CD4-positive, alpha-beta T cell treated with Interleukin-21 for 1 hour (primary cell): ENCODE results near the gene TEX26.

ENCODE experiments used
- DNase-seq: peaks from one replicate; pipeline ENCODE4 v3.0.0-alpha.2; 2020

TEX26 gene

DNA sequence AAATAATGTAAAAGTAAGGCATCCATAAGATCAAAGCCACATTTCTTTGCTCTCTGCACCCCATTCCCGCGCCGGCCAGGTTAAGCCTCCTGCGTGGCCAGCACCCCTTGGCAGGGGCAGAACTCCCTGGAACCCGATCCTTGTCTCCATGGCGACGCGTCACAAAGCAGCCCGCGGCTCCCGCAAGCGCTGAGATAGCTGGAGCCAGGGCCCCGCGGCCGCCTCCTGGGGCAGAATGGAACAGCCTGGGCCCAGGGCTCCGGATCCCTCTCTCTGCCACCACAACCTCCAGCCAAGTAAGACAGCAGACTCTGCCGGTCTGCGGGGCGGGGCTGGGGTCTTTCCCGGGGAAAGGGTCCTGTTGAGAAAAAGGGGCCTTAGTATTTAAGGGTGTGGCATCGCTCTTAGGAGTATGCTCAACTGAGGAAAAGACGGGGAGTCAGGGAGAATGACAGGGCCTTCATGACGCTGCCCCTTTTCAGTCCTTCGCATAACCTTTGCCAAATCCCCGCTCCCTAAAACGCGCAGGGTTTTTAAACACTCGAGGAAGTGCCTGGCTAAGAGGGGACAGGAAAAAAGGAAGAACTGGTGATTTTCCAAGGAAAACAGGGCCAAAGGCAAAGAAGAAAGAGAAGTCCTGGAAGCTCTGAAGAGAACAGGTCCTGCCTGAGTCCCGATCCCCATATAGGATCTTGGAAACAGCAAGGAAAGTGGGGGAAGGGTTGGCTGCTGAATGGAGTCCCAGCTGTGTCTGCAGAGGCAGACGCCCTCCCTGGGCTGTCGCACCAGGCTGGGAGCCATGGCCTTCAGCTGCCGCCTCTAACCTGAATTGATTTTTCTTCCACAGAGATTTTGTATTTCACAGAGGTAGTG is at the start of gene TEX26:
Gene TEX26, plus strand, starts transcription at position 176 of the 873 bp plus-strand sequence. Its CDS starts 60 bp downstream, at position 236.
- no peak for DNase-seq

GRCh38 chr13:30882996-30883766 is 49.3 kb upstream of the TEX26 start:
- DNase-seq, result no peak

DNA sequence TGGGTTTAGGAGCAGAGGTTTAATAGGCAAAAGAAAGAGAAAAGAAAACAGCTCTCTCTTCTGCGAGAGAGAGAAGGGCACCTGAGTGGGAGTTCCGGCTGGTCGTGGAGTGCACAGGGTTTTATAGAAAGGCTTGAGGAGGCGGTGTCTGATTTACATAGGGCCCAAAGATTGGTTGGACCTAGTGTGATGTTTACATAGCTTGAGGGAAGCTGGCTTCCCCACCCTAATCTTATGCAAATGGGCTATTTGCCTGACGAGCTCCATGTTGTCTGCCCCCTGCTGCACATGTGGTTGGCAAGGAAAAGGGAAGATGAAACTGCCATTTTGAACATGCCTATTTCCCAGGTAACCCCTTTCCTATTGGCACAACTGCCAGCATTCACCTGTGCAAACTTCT is 47.9 kb upstream of the TEX26 start:
- no peak for DNase-seq

DNA sequence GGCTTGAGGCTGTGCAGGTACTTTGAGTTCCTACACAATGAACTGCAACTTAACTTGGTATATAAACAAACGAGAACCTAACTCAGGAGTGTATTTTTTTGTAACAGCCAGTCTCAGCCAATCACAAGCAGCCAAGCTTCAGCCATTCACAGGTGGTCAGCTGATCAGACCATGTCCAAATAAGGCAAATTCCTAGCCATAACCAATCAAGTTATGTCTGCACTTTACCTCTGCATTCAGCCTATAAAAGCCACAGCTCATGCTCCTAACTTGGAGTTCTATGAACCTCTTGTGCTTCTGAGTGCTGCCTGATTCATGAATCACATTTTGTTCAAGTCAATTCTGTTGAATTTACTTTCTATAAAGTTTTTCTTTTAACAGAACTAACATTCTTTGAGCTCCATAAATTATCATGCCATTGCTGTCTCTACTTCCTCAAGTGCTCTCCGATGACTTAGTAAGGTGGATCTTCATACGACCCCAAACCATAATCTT is 43.2 kb upstream of the TEX26 start:
- DNase-seq, result no peak

- no peak for DNase-seq
Observed at GRCh38 chr13:30892966-30893365, 39.5 kb upstream of the TEX26 start.

DNA sequence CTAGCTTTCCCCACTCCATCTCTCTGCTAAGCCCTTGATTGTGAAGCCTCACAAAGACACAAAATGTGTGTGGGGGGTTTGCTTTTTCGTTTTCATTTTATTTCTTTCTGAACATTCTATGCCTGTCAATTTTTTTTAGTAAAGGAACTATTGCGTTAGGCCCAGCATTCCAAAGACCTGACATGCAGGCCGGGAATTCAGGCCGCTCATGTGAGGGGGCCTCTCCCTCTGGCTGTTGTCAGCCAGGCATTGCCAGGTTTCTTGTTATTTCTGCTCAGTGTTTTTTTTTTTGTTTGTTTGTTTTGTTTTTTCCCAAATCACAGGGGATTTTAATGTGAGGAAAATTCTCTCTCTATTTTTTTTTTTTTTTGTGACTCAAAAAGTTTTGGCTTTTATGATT is 36.7 kb upstream of the TEX26 start:
- no peak for DNase-seq

GRCh38 chr13:30898070-30898469 is 34.4 kb upstream of the TEX26 start:
- no peak for DNase-seq

DNA sequence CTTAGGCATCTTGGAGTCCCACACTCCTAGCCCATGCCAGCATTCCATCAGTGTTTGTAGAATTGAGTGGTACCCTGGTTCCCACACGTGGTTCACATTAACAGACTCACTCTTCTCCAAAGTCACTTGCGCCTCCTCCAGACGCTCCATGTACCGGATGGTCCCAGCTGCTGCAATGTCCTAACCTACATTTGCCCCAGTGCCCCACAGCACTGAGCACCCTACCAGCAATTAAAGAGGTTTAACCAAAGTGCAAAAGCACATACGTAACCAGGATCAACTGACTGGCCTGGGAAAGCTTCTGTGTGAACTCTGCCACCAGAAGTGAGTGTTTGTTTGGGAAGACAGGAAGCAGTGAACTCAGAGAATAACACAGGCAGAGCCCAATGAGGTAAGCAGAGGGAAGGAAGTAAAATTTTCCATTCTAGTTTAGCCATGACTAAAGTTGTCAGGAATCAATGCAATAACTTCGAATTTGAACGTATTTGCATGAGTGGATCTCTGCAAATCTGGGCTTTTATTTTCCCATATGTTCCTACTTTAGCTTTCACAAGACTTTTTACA is 33.7 kb upstream of the TEX26 start:
- no peak for DNase-seq

GRCh38 chr13:30900436-30900835 is 32.0 kb upstream of the TEX26 start:
- DNase-seq, result no peak

DNA sequence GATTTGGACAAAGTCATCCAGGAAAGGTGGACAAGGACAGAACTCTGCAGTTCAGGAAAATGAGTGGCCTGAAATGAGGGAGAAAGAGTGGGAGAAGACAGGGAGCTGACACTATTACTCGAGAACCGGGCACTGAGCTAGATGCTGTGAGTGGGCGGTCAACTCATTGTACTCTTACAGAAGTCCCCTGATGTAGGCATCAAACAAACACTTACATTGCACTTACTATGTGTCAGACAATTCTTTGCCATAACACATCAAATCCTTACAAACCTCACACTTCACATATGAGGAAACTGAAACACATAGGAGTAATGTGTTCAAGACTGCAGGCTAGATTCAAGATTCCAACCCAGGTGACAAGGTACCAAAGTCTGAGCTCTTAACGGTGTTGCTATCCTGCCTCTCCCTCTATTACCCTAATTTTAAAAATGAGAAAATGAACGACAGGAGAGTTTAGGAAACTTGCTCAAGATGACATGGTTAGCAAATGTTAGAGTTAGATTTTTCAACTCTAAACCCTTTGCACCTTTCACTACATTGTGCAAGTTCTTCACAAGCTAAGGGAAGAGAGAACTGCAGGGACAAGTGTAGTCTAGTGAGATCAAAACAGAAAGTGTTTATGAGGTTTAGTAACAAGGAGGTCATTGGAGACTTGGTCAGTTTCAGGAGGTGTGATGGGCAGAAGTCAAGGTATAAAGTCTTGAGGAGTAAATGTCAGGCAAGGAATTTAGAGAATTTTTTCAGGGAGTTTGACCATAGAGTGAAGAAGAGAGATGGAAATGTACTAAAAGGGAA is 31.3 kb upstream of the TEX26 start:
- DNase-seq, result no peak

- DNase-seq, result no peak
Observed at GRCh38 chr13:30904043-30904442, 28.4 kb upstream of the TEX26 start.

DNA sequence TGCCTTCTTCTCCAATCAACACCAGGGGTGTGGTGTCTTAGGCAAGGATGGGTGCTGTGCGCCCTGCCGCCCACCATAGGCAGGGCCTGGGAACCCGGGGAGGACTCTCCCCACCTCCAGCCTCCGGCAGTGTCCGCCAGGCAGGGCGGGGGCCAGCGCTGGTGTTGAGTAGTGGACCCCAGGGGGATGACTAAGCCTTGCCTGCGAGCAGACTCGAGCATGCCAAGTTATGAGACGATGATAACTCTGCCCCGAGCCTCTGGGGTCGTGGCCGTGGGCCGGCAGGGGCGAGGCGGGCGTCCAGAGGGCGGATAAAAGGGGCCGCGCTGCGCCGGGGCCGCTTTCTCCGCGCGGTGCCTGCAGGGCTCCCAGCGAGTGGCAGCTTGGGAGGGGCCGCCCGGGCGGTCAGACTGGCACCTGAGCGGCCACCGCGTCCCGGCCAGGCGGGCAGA is 26.5 kb upstream of the TEX26 start, which contains the start of gene MEDAG:
Gene MEDAG, plus strand, starts transcription at position 340 of the 452 bp plus-strand sequence. CDS start 245 bp downstream, outside the sequence.
- no peak for DNase-seq

- DNase-seq, result no peak
Observed at GRCh38 chr13:30906411-30907051, 25.9 kb upstream of the TEX26 start.

DNA sequence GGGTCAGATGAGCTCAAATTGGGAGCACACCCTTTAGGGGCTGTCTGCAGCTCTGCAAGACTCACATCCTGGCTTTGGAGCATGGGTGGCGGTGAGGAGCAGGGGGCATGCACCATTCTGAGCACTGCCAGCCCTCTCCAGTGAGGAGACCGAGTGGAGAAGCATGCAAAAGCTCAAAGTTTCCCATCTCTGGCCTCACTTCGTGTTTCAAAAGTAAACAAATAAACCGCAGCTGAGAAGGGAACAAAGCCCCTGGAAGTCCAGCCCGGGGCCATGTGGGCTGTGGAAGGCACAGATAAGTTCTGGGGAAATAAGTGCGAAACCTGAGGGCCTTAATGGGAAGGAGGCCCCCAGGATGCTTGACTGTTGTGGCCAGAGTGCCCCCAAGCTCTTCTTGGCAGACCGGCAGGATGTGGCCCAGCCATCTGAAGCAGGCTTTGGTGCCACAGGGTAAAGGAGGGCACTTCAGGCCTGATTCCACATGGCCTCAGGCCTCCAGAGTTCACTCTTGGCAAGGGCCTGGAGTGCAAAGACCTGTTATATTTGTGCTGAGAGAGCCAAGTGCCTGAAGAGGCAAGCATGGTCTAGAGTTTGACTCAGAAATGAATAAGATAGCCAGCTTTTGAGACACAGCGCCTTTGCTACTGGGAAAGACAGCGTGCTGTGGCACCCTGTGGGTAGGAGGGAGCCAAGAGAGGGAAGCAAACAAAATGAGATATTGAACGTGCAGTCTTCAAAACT is 25.2 kb upstream of the TEX26 start:
- DNase-seq, result no peak

DNA sequence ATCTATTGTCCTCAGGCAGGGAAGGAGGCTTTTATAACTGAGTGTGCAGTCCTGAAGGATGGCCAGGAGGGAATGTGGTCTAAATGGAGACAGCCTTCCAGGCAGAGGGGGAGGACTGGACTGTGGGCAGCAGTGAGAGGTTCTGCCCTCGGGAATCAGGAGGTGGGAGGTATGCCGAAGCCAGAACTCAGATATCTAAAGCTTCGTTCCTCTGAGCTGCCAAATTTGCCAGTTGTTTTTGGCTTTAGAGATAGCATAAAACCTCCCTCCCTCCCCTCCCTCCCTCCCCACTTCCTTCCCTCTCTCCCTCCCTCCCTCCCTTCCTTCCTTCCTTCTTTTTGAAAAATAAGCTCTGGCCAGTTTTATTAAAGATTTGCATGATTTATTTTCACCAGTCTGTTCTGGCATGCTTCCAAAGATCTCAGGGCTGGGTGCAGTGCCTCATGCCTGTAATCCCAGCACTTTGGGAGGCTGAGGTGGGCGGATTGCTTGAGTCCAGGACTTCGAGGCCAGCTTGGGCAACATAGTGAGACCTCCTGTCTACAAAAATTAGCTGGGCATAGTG is 24.0 kb upstream of the TEX26 start:
- no peak for DNase-seq

GRCh38 chr13:30910676-30911075 is 21.8 kb upstream of the TEX26 start:
- no peak for DNase-seq

- DNase-seq, result no peak
Observed at GRCh38 chr13:30915691-30916541, 16.5 kb upstream of the TEX26 start.

GRCh38 chr13:30916991-30917390 is 15.5 kb upstream of the TEX26 start:
- DNase-seq, result no peak

- no peak for DNase-seq
Observed at GRCh38 chr13:30918662-30919405, 13.6 kb upstream of the TEX26 start.
